Astrocyte (in vitro differentiated cells and primary cell): Measurements from ENCODE around the gene NF2. TPM values are rescaled to one million over a fixed set of nuclear protein-coding genes. Genes with fewer than 3 reads are reported as not detected.
A peak's percentile ranks its signal among the peaks of the same experiment; 100 is the strongest.

ENCODE experiments used
- DNase-seq: peaks from one replicate; pipeline ENCODE4 v3.0.0-alpha.2; 2010; ENCODE audit warnings: low read depth
- FAIRE-seq: peaks from 2 replicates; lab custom pipeline; 2011; peaks lifted over from hg19 to GRCh38; lab: Jason Lieb, UNC
- H2AFZ ChIP-seq: 2 replicates; pipeline ENCODE4 v1.6.0; 2012; ENCODE audit warnings: low read depth, low read length, inconsistent platforms
- H3K27ac ChIP-seq: 2 replicates; pipeline ENCODE4 v1.5.1; 2011; ENCODE audit warnings: low read depth, low read length, inconsistent platforms
- H3K27me3 ChIP-seq: 2 replicates; pipeline ENCODE4 v1.6.0; 2011; ENCODE audit warnings: low read length, inconsistent platforms; ENCODE audit not compliant: insufficient read depth
- H3K36me3 ChIP-seq: 2 replicates; pipeline ENCODE4 v1.5.1; 2011; ENCODE audit warnings: low read length, inconsistent platforms; ENCODE audit not compliant: insufficient read depth
- H3K4me1 ChIP-seq: 2 replicates; pipeline ENCODE4 v1.5.1; 2011; ENCODE audit warnings: low read length, inconsistent platforms; ENCODE audit not compliant: insufficient read depth
- H3K4me2 ChIP-seq: 2 replicates; pipeline ENCODE4 v1.6.0; 2012; ENCODE audit warnings: low read length, inconsistent platforms
- H3K4me3 ChIP-seq: 2 replicates; pipeline ENCODE4 v1.5.1; 2011; ENCODE audit warnings: low read depth, mild to moderate bottlenecking, low read length, inconsistent platforms; ENCODE audit not compliant: insufficient read depth
- H3K79me2 ChIP-seq: 2 replicates; pipeline ENCODE4 v1.6.0; 2012; ENCODE audit warnings: mild to moderate bottlenecking, low read length, inconsistent platforms; ENCODE audit not compliant: insufficient read depth
- H3K9ac ChIP-seq: 2 replicates; pipeline ENCODE4 v1.6.0; 2012; ENCODE audit warnings: mild to moderate bottlenecking, low read length, inconsistent platforms
- H3K9me3 ChIP-seq: 2 replicates; pipeline ENCODE4 v1.5.1; 2012; ENCODE audit warnings: low read depth, mild to moderate bottlenecking, low read length, inconsistent platforms; ENCODE audit not compliant: insufficient read depth
- H4K20me1 ChIP-seq: 2 replicates; pipeline ENCODE4 v1.6.0; 2012; ENCODE audit warnings: low read length, inconsistent platforms; ENCODE audit not compliant: insufficient read depth
- H3K27ac Mint-ChIP-seq: one replicate; pipeline ENCODE4 v1.8.0; 2021; ENCODE audit warnings: mild to moderate bottlenecking, mixed read lengths; ENCODE audit not compliant: unreplicated experiment
- H3K27me3 Mint-ChIP-seq: one replicate; pipeline ENCODE4 v1.8.0; 2021; ENCODE audit warnings: low read depth, mixed read lengths; ENCODE audit not compliant: unreplicated experiment
- H3K36me3 Mint-ChIP-seq: one replicate; pipeline ENCODE4 v1.8.0; 2021; ENCODE audit warnings: low read depth, mixed read lengths; ENCODE audit not compliant: unreplicated experiment
- H3K4me1 Mint-ChIP-seq: one replicate; pipeline ENCODE4 v1.8.0; 2021; ENCODE audit warnings: low read depth, mixed read lengths; ENCODE audit not compliant: unreplicated experiment
- H3K4me3 Mint-ChIP-seq: one replicate; pipeline ENCODE4 v1.8.0; 2021; ENCODE audit warnings: mild to moderate bottlenecking, moderate library complexity, mixed read lengths; ENCODE audit not compliant: unreplicated experiment
- H3K9me3 Mint-ChIP-seq: one replicate; pipeline ENCODE4 v1.8.0; 2021; ENCODE audit warnings: mild to moderate bottlenecking, mixed read lengths; ENCODE audit not compliant: unreplicated experiment
- EZH2 ChIP-seq: IDR thresholded peaks from 2 replicates; pipeline ENCODE4 v1.6.1; 2012; ENCODE audit warnings: mild to moderate bottlenecking, low read length, inconsistent platforms; ENCODE audit not compliant: insufficient read depth
- total RNA-seq: library from RNA; stranded (reverse); gene quantifications from 2 replicates; pipeline ENCODE4 v1.2.1, GENCODE V29; 2021
- TF ChIP-seq, protein P1 (sequence below): IDR thresholded peaks from 2 replicates; pipeline ENCODE4 v1.5.1; 2011; ENCODE audit warnings: low read depth, mild to moderate bottlenecking, inconsistent platforms, low read length, moderate library complexity; ENCODE audit not compliant: insufficient read depth

The NF2 gene
- total RNA-seq, 1 donor from 2014 or later: 93.4 TPM

DNA sequence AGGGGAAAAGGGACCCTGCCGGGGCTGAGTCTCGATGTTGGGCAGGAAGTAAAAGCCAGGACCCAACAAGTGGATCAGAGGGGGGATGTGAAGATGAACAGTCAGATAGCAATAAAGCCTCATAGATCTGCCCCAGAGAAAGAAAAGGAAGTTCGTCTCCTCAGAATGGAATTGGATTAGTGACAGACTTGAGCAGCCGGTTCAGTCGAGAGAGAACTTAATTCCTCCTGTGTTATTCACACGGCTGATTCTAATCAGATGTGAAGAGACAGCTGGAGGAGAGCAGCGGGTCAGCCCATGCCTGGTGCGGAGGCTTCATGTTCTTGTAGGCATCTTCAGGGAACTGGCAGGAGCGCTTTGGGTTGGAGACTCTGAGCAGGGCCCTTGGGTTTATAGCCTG is 87.0 kb downstream of the NF2 start:
- H3K9me3 Mint-ChIP-seq: no peaks in the 10 kb centered on the region
- no peak overlapping the region for H3K27ac Mint-ChIP-seq

DNA sequence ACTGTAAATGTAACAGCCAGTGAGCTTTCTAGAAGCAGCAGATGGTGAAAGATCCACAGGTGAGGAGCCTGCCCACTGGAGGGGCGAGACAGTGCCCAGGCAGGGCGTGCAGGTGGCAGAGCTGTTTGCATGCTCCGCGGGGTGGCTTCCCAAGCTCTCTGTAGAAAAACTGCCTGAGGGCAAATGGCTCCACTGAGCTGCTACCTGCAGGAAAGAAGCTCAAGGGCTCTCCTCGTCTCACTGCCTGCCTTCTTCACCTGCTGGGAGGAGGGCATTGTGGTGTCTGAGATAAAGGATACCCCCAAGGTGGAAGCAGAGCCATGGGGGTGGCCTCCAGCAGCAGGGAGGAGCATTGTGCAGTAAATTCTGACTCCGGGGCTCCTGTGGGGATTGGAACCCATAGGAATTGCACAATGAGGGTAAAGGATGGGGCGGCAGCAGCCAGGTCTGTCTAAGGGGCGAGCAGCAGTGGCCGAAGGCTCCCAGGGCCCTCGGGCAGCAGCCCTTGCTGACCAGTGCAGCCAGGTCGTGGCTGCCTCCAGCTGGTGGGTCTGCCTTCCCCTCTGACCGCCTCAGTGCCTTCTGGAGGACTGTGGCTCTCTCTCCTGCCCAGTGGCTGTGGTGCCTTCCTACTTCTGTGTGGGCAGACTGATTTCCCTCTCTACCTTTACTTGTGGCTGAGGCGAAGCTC is 88.3 kb downstream of the NF2 start:
- Histone ChIP-seq H3K4me1 (peaks cover 9% of the 10 kb centered on the region), H3K27me3 (no peaks in the 10 kb centered on the region), H3K4me3 (no peak overlapping the region), H3K79me2 (peaks cover 6% of the 10 kb centered on the region), H3K36me3 (peaks cover 17% of the 10 kb centered on the region), H3K4me2 (no peak overlapping the region), H4K20me1 (peaks cover 70% of the 10 kb centered on the region), H2AFZ (no peak overlapping the region), H3K9me3 (no peaks in the 10 kb centered on the region), H3K9ac (no peak overlapping the region), H3K27ac (no peak overlapping the region)
- Mint-ChIP-seq H3K27ac (no peak overlapping the region), H3K36me3 (peaks cover 26% of the 10 kb centered on the region), H3K4me3 (no peak overlapping the region), H3K4me1 (peaks cover 19% of the 10 kb centered on the region), H3K27me3 (no peaks in the 10 kb centered on the region), H3K9me3 (no peaks in the 10 kb centered on the region)
- TF ChIP-seq, protein P1, sequence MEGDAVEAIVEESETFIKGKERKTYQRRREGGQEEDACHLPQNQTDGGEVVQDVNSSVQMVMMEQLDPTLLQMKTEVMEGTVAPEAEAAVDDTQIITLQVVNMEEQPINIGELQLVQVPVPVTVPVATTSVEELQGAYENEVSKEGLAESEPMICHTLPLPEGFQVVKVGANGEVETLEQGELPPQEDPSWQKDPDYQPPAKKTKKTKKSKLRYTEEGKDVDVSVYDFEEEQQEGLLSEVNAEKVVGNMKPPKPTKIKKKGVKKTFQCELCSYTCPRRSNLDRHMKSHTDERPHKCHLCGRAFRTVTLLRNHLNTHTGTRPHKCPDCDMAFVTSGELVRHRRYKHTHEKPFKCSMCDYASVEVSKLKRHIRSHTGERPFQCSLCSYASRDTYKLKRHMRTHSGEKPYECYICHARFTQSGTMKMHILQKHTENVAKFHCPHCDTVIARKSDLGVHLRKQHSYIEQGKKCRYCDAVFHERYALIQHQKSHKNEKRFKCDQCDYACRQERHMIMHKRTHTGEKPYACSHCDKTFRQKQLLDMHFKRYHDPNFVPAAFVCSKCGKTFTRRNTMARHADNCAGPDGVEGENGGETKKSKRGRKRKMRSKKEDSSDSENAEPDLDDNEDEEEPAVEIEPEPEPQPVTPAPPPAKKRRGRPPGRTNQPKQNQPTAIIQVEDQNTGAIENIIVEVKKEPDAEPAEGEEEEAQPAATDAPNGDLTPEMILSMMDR: no peak
- no peak for TF ChIP-seq EZH2
- FAIRE-seq: no peak
- no peak for DNase-seq

More for the DNA sequence above, 87.0 kb downstream of the NF2 start:
- FAIRE-seq (no peak), DNase-seq (peak; percentile 22)
- Histone ChIP-seq H4K20me1 (peaks cover 72% of the 10 kb centered on the region), H3K4me1 (peaks cover 9% of the 10 kb centered on the region), H2AFZ (no peak overlapping the region), H3K79me2 (peaks cover 6% of the 10 kb centered on the region), H3K27me3 (no peaks in the 10 kb centered on the region), H3K36me3 (peaks cover 21% of the 10 kb centered on the region), H3K9ac (no peak overlapping the region), H3K27ac (no peak overlapping the region), H3K9me3 (no peaks in the 10 kb centered on the region), H3K4me2 (no peak overlapping the region), H3K4me3 (no peak overlapping the region)
- TF ChIP-seq, protein P1: no peak
- no peak for TF ChIP-seq EZH2
- Mint-ChIP-seq H3K27me3 (no peaks in the 10 kb centered on the region), H3K4me1 (peaks cover 25% of the 10 kb centered on the region), H3K36me3 (peaks cover 28% of the 10 kb centered on the region), H3K4me3 (no peak overlapping the region)

DNA sequence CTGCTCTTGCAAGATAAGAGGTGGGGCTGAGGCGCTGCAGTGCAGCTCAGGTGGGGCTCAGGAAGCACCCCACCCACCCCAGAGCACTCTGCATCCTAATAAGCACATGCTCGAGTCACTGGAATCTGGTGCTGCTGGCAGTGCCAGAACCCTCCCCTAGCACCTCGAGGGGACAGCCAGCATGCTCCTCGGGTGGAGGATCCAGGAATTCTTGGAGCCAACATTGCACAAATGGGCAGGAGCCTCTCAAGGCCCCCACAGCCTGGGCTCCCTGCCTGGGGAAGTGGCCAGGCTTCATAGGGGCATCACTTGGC is 88.9 kb downstream of the NF2 start:
- TF ChIP-seq, protein P1: no peak
- no peak for TF ChIP-seq EZH2
- FAIRE-seq (no peak), DNase-seq (no peak)
- Mint-ChIP-seq H3K9me3 (no peaks in the 10 kb centered on the region), H3K4me3 (no peak overlapping the region), H3K36me3 (peaks cover 26% of the 10 kb centered on the region), H3K27me3 (no peaks in the 10 kb centered on the region), H3K4me1 (peaks cover 19% of the 10 kb centered on the region), H3K27ac (no peak overlapping the region)
- H3K4me2 ChIP-seq: no peak overlapping the region
- H3K9me3 ChIP-seq: no peaks in the 10 kb centered on the region
- H3K4me1 ChIP-seq: peaks cover 9% of the 10 kb centered on the region
- H3K27ac ChIP-seq: no peak overlapping the region
- H3K27me3 ChIP-seq: no peaks in the 10 kb centered on the region
- H3K79me2 ChIP-seq: peaks cover 6% of the 10 kb centered on the region
- H3K36me3 ChIP-seq: peaks cover 13% of the 10 kb centered on the region
- H3K9ac ChIP-seq: no peak overlapping the region
- peaks cover 65% of the 10 kb centered on the region for H4K20me1 ChIP-seq
- H2AFZ ChIP-seq: no peak overlapping the region
- H3K4me3 ChIP-seq: no peak overlapping the region
